ENCODE results near the gene BOLA3. TPM values are rescaled to one million over a fixed set of nuclear protein-coding genes. Genes with fewer than 3 reads are reported as not detected.

The BOLA3 gene
- total and polyA plus RNA-seq, 10 of the 15 experiments (the other 5 are each of a cell fraction or from before 2014, with no cell fraction given), result 62.6 to 300 (median 134) TPM

GRCh38 chr2:74138600-74139323 is 8.9 kb downstream of the BOLA3 start:
- H2AFZ ChIP-seq (ENCODE audit: control insufficient read depth, low read depth, low read length), result no peak overlapping the region
- SMC1A ChIA-PET (ENCODE audit: uncharacterized antibody, unreplicated experiment), result interaction anchor here (0.6 to 1.6 kb wide), 2 partner anchors 8 to 151 kb away, joined by 3 to 5 read pairs; partner anchors contain the start of gene BOLA3
- BruUV-seq (replicated peaks), result no TSS peak

More at GRCh38 chr2:74138600-74139323, 8.9 kb downstream of the BOLA3 start:
- H3K4me3 ChIP-seq, result no peak overlapping the region
- ChIA-PET CTCF (interaction anchor here (0.6 to 1.6 kb wide), 8 partner anchors 8 to 312 kb away, joined by 3 to 7 read pairs (median 3); no protein-coding TSS in a partner anchor), RAD21 (ENCODE audit: unreplicated experiment) (no interaction called here), POLR2A (interaction anchor here (0.6 kb wide), 2 partner anchors 270 to 405 kb away, joined by 3 to 4 read pairs; no protein-coding TSS in a partner anchor)
- no peak overlapping the region for H3K27ac ChIP-seq (ENCODE audit: control insufficient read depth, insufficient read depth)
- in situ Hi-C loops (cut with MboI), result no loop called here
- ATAC-seq, result no peak
- no peaks in the 10 kb centered on the region for H4K20me1 ChIP-seq (ENCODE audit: control insufficient read depth, insufficient read depth)
- intact Hi-C loops (cut with micrococcal nuclease; ENCODE audit: unreplicated experiment), result no loop called here
- peaks cover 2 to 3% of the 10 kb centered on the region in 2 experiments; a peak in 3 of 4 replicates for H3K36me3 ChIP-seq (ENCODE audit: control insufficient read depth in 2 of 2, insufficient read depth in 2 of 2, low read length in 1 of 2)
- no peak for FAIRE-seq
- H3K4me1 ChIP-seq (ENCODE audit: control insufficient read depth, insufficient read depth, low read length), result no peaks in the 10 kb centered on the region
- no peak for DNase-seq (ENCODE audit: low read depth, low spot score)
- H3K9me3 ChIP-seq (replicated peaks; ENCODE audit: control insufficient read depth, insufficient read depth, low read length), result no peaks in the 10 kb centered on the region
- 91% methylated on average over 19 of the region's 19 CpGs for WGBS (ENCODE audit: insufficient coverage, insufficient replicate concordance, low lambda C conversion rate, missing lambda C conversion rate)
- no peak overlapping the region for H3K4me2 ChIP-seq (ENCODE audit: control insufficient read depth, insufficient read depth)
- H3K79me2 ChIP-seq (ENCODE audit: control insufficient read depth, insufficient read depth, low read length), result no peaks in the 10 kb centered on the region
- no peaks in the 10 kb centered on the region for H3K27me3 ChIP-seq (replicated peaks in 1 of 2; ENCODE audit: control insufficient read depth in 2 of 2, insufficient read depth in 2 of 2, low read length in 1 of 2)
- TF ChIP-seq, protein P1, sequence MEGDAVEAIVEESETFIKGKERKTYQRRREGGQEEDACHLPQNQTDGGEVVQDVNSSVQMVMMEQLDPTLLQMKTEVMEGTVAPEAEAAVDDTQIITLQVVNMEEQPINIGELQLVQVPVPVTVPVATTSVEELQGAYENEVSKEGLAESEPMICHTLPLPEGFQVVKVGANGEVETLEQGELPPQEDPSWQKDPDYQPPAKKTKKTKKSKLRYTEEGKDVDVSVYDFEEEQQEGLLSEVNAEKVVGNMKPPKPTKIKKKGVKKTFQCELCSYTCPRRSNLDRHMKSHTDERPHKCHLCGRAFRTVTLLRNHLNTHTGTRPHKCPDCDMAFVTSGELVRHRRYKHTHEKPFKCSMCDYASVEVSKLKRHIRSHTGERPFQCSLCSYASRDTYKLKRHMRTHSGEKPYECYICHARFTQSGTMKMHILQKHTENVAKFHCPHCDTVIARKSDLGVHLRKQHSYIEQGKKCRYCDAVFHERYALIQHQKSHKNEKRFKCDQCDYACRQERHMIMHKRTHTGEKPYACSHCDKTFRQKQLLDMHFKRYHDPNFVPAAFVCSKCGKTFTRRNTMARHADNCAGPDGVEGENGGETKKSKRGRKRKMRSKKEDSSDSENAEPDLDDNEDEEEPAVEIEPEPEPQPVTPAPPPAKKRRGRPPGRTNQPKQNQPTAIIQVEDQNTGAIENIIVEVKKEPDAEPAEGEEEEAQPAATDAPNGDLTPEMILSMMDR (IDR thresholded peaks at IDR 0.05 in 2 of 3, conservative IDR thresholded peaks at IDR 0.05 in 1 of 3; ENCODE audit: control insufficient read depth in 2 of 3, extremely low read depth in 1 of 3, insufficient read depth in 1 of 3, low read depth in 3 of 3, low read length in 3 of 3), result peak; percentile 6 to 42 (median 28); a peak in 4 of 6 replicates
- TF ChIP-seq RAD21 (IDR thresholded peaks at IDR 0.05; ENCODE audit: insufficient read depth, low read depth, low read length), result no peak
- H3K9ac ChIP-seq (ENCODE audit: control insufficient read depth, insufficient read depth, low read length), result no peak overlapping the region
